A549 treated with Hydrocortisone at 1 μM for 4 hours (cell line): ENCODE measurements around the gene NIPSNAP3A. TPM values are rescaled to one million over a fixed set of nuclear protein-coding genes. Genes with fewer than 3 reads are reported as not detected.

Experiments
- total RNA-seq: library from RNA; stranded (reverse); fragments of 200-300 nt; extraction: Qiagen RNA extraction; gene quantifications from 5 replicates; pipeline ENCODE4 v1.2.3, GENCODE V29; 2022

The NIPSNAP3A gene
- 10.4 to 14.6 TPM (median 14.1 TPM) in 5 replicates for total RNA-seq

GRCh38 chr9:104747565-104748358 lies at the start of gene NIPSNAP3A:
TSS of gene NIPSNAP3A (plus strand) at chr9:104747683. CDS start at chr9:104747793, 110 bp downstream.

Other genes starting within 250 kb of the NIPSNAP3A start
- gene OR13F1, start 243.4 kb upstream of the NIPSNAP3A start, total RNA-seq: not detected in 5 replicates
- gene OR13C4, start 220.5 kb upstream of the NIPSNAP3A start, total RNA-seq: not detected in 5 replicates
- gene OR13C3, start 210.8 kb upstream of the NIPSNAP3A start, total RNA-seq: not detected in 5 replicates
- gene OR13C8, start 178.5 kb upstream of the NIPSNAP3A start, total RNA-seq: not detected in 5 replicates
- not detected in 5 replicates for gene OR13C5, start 148.3 kb upstream of the NIPSNAP3A start, total RNA-seq
- gene OR13C2, start 142.1 kb upstream of the NIPSNAP3A start, total RNA-seq: not detected in 5 replicates
- gene OR13C9, start 129.5 kb upstream of the NIPSNAP3A start, total RNA-seq: not detected in 5 replicates
- gene OR13D1, start 53.2 kb upstream of the NIPSNAP3A start, total RNA-seq: not detected in 5 replicates
- 0.42 to 0.73 TPM (median 0.59 TPM) in 5 replicates for gene NIPSNAP3B, start 16.4 kb downstream of the NIPSNAP3A start, total RNA-seq
- 3.1 to 4.6 TPM (median 3.3 TPM) in 5 replicates for gene ABCA1, start 180.5 kb downstream of the NIPSNAP3A start, total RNA-seq